Kidney (tissue), 14 donors: ENCODE measurements around the gene GTPBP6. TPM values are rescaled to one million over a fixed set of nuclear protein-coding genes. Genes with fewer than 3 reads are reported as not detected.

Experiments
- DNase-seq, 5 donors: peaks; one replicate each; pipeline ENCODE4 v3.0.0-alpha.2; 2013 to 2020
- FAIRE-seq: peaks from 2 replicates; lab custom pipeline; 2012; peaks lifted over from hg19 to GRCh38; lab: Jason Lieb, UNC
- H3K27ac ChIP-seq, 2 donors: one replicate each; pipeline ENCODE4 v1.7.0; 2013; ENCODE audit warnings: low read depth in 2 of 2, low read length in 2 of 2, inconsistent platforms in 1 of 2
- H3K27me3 ChIP-seq: one replicate; pipeline ENCODE4 v1.7.1; 2013; ENCODE audit warnings: low read length, inconsistent platforms; ENCODE audit not compliant: control insufficient read depth, insufficient read depth
- H3K36me3 ChIP-seq, 3 donors: one replicate each; pipeline versions ENCODE4 v1.7.0 to v1.7.1; 2013; ENCODE audit warnings: low read length in 3 of 3, control low read depth in 1 of 3, inconsistent platforms in 1 of 3; ENCODE audit not compliant: insufficient read depth in 3 of 3, control insufficient read depth in 2 of 3
- H3K4me1 ChIP-seq, 3 donors: one replicate each; pipeline versions ENCODE4 v1.7.0 to v1.7.1; 2013; ENCODE audit warnings: low read length in 3 of 3, inconsistent platforms in 1 of 3, low read depth in 1 of 3; ENCODE audit not compliant: control insufficient read depth in 2 of 3, insufficient read depth in 2 of 3
- H3K4me3 ChIP-seq, 3 donors: one replicate each; pipeline versions ENCODE4 v1.7.0 to v1.8.1; 2013; ENCODE audit warnings: low read length in 3 of 3, control low read depth in 1 of 3, inconsistent platforms in 1 of 3
- H3K9ac ChIP-seq, 3 donors: one replicate each; pipeline versions ENCODE4 v1.7.0 to v1.7.1; 2013; ENCODE audit warnings: low read length in 3 of 3, control low read depth in 1 of 3, inconsistent platforms in 1 of 3
- H3K9me3 ChIP-seq, 3 donors: one replicate each; pipeline versions ENCODE4 v1.7.0 to v1.7.1; 2013; ENCODE audit warnings: low read length in 3 of 3, control low read depth in 1 of 3, inconsistent platforms in 1 of 3; ENCODE audit not compliant: control insufficient read depth in 2 of 3, insufficient read depth in 1 of 3
- CTCF ChIP-seq: IDR thresholded peaks from 3 replicates; pipeline ENCODE4 v1.5.1; 2012; ENCODE audit warnings: mild to moderate bottlenecking, moderate library complexity, borderline replicate concordance; ENCODE audit not compliant: insufficient read depth; ENCODE audit errors: extremely low read depth
- intact Hi-C: fragments of 100-400 bp; cut with DNase I; formaldehyde crosslinking; loops from one replicate; pipeline ENCODE4 v1.11.1; 2022
- polyA plus RNA-seq: library from polyadenylated mRNA; stranded (reverse); fragments of 350-450 nt; fragmentation: Illumina TruSeq; extraction: RNeasy Lipid Tissue Mini Kit (QIAGEN cat#74804); gene quantifications from one replicate; pipeline ENCODE4 v1.2.3, GENCODE V29; 2014; ENCODE audit warnings: low read depth, low replicate concordance; ENCODE audit not compliant: insufficient read depth
- total RNA-seq: library from RNA; stranded (reverse); fragmentation: NEBNext Ultra II Directional; extraction: Animal tissue kit (Norgen Biotek cat#: 25700); gene quantifications from one replicate; pipeline ENCODE4 v1.2.1, GENCODE V29; 2021
- donor health status: control.
- donor health status: control.
- donor health status: control.
- donor health status: control.
- donor health status: control.
- donor health status: DM: yes; HTN: yes; CAD: no.
- donor health status: Normal renal cell carcinoma (clear cell type).

The GTPBP6 gene
- total and polyA plus RNA-seq, 2 donors from 2014 or later, result 50.1 to 61.9 TPM

- Histone ChIP-seq H3K4me3 (no peak overlapping the region), H3K4me1 (no peaks in the 10 kb centered on the region), H3K9ac (no peak overlapping the region), H3K36me3 (peaks cover 0 to 3% (median 0%) of the 10 kb centered on the region in 3 donors), H3K27me3 (no peaks in the 10 kb centered on the region), H3K9me3 (peaks cover 0 to 2% (median 0%) of the 10 kb centered on the region in 3 donors), H3K27ac (no peak overlapping the region)
- intact Hi-C loops, result no loop called here
- no peak for TF ChIP-seq CTCF
- FAIRE-seq (no peak), DNase-seq (peak in 1 of 5 donors; percentile 65)
These were observed 42.9 kb upstream of the GTPBP6 start for GRCh38 chrX:361231-362145.

GRCh38 chrX:360496-361150 lies 42.0 kb upstream of the GTPBP6 start:
- H3K4me1 ChIP-seq, result no peaks in the 10 kb centered on the region
- H3K27me3 ChIP-seq, result no peaks in the 10 kb centered on the region
- no peak overlapping the region for H3K4me3 ChIP-seq
- DNase-seq (peak in 1 of 5 donors; percentile 48), FAIRE-seq (no peak)
- intact Hi-C loops, result no loop called here
- no peak for TF ChIP-seq CTCF
- no peak overlapping the region for H3K9ac ChIP-seq
- peaks cover 0 to 3% (median 0%) of the 10 kb centered on the region in 3 donors for H3K36me3 ChIP-seq
- H3K27ac ChIP-seq, result no peak overlapping the region
- peaks cover 0 to 2% (median 0%) of the 10 kb centered on the region in 3 donors for H3K9me3 ChIP-seq

- no peak for FAIRE-seq
These were observed 40.1 kb upstream of the GTPBP6 start for GRCh38 chrX:358651-359143.

More at GRCh38 chrX:358651-359143, 40.1 kb upstream of the GTPBP6 start:
- Histone ChIP-seq H3K27ac (no peak overlapping the region), H3K9me3 (peaks cover 0 to 2% (median 0%) of the 10 kb centered on the region in 3 donors), H3K9ac (no peak overlapping the region), H3K27me3 (no peaks in the 10 kb centered on the region), H3K4me1 (no peaks in the 10 kb centered on the region), H3K36me3 (peaks cover 0 to 3% (median 0%) of the 10 kb centered on the region in 3 donors), H3K4me3 (no peak overlapping the region)
- intact Hi-C loops, result no loop called here
- no peak for TF ChIP-seq CTCF
- peak in 1 of 5 donors; percentile 64 for DNase-seq
